ENCODE results near the gene USH2A. TPM values are rescaled to one million over a fixed set of nuclear protein-coding genes. Genes with fewer than 3 reads are reported as not detected.

USH2A gene
- polyA plus RNA-seq, 1 donor from 2014 or later: 0.17 TPM

DNA sequence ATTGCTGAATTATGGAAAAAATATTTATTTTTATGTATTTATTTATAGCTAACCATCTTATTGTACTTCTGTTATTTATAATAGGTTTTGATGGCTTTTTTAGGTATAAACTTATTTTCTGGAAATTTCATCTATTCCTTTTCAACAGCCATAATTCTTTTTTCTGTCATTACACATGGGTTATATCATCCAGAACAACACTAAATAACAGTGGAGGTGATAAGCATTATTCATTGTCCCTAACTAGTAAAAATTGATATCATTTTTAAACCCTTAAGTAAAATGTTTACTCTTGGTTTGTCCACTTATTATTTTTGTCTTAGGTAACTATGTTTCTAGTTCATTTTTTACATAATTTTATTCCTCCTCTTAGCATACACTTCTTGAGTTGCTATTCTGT lies 309.1 kb downstream of the USH2A start:
- H2AFZ ChIP-seq (ENCODE audit: low read depth, low read length): no peak overlapping the region
- H3K27me3 ChIP-seq (ENCODE audit: insufficient read depth, low read depth, low read length): no peaks in the 10 kb centered on the region
- no peaks in the 10 kb centered on the region for H3K36me3 ChIP-seq (ENCODE audit: insufficient read depth, low read length)
- H3K4me3 ChIP-seq (ENCODE audit: low read length): no peak overlapping the region
- no peaks in the 10 kb centered on the region for H3F3A ChIP-seq (ENCODE audit: insufficient read depth, low read length, poor library complexity, severe bottlenecking)
- H3K79me2 ChIP-seq (replicated peaks; ENCODE audit: insufficient read depth, low read length): no peaks in the 10 kb centered on the region
- TF ChIP-seq, protein P1, sequence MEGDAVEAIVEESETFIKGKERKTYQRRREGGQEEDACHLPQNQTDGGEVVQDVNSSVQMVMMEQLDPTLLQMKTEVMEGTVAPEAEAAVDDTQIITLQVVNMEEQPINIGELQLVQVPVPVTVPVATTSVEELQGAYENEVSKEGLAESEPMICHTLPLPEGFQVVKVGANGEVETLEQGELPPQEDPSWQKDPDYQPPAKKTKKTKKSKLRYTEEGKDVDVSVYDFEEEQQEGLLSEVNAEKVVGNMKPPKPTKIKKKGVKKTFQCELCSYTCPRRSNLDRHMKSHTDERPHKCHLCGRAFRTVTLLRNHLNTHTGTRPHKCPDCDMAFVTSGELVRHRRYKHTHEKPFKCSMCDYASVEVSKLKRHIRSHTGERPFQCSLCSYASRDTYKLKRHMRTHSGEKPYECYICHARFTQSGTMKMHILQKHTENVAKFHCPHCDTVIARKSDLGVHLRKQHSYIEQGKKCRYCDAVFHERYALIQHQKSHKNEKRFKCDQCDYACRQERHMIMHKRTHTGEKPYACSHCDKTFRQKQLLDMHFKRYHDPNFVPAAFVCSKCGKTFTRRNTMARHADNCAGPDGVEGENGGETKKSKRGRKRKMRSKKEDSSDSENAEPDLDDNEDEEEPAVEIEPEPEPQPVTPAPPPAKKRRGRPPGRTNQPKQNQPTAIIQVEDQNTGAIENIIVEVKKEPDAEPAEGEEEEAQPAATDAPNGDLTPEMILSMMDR (IDR thresholded peaks at IDR 0.05; ENCODE audit: poor library complexity, severe bottlenecking): no peak
- TF ChIP-seq TAF1 (IDR thresholded peaks at IDR 0.05; ENCODE audit: low read depth) (no peak), MXI1 (conservative IDR thresholded peaks at IDR 0.05; ENCODE audit: poor library complexity, severe bottlenecking) (no peak), POLR2AphosphoS5 (IDR thresholded peaks at IDR 0.05) (no peak), SMC3 (conservative IDR thresholded peaks at IDR 0.05; ENCODE audit: poor library complexity) (no peak), EZH2 (IDR thresholded peaks at IDR 0.05; ENCODE audit: borderline replicate concordance, insufficient read depth, low read length, poor library complexity, severe bottlenecking) (no peak), EP300 (conservative IDR thresholded peaks at IDR 0.05; ENCODE audit: poor library complexity, severe bottlenecking) (no peak), RAD21 (conservative IDR thresholded peaks at IDR 0.05) (no peak)
- TF ChIP-seq, protein P2, sequence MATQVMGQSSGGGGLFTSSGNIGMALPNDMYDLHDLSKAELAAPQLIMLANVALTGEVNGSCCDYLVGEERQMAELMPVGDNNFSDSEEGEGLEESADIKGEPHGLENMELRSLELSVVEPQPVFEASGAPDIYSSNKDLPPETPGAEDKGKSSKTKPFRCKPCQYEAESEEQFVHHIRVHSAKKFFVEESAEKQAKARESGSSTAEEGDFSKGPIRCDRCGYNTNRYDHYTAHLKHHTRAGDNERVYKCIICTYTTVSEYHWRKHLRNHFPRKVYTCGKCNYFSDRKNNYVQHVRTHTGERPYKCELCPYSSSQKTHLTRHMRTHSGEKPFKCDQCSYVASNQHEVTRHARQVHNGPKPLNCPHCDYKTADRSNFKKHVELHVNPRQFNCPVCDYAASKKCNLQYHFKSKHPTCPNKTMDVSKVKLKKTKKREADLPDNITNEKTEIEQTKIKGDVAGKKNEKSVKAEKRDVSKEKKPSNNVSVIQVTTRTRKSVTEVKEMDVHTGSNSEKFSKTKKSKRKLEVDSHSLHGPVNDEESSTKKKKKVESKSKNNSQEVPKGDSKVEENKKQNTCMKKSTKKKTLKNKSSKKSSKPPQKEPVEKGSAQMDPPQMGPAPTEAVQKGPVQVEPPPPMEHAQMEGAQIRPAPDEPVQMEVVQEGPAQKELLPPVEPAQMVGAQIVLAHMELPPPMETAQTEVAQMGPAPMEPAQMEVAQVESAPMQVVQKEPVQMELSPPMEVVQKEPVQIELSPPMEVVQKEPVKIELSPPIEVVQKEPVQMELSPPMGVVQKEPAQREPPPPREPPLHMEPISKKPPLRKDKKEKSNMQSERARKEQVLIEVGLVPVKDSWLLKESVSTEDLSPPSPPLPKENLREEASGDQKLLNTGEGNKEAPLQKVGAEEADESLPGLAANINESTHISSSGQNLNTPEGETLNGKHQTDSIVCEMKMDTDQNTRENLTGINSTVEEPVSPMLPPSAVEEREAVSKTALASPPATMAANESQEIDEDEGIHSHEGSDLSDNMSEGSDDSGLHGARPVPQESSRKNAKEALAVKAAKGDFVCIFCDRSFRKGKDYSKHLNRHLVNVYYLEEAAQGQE (IDR thresholded peaks at IDR 0.05; ENCODE audit: borderline replicate concordance): no peak
- H3K9me3 ChIP-seq (ENCODE audit: low read length): no peaks in the 10 kb centered on the region
- H3K9me2 ChIP-seq (ENCODE audit: insufficient read depth, low read length): no peaks in the 10 kb centered on the region
- H4K20me1 ChIP-seq (ENCODE audit: insufficient read depth): no peaks in the 10 kb centered on the region
- H3K4me2 ChIP-seq (ENCODE audit: low read length): no peak overlapping the region
- H3K27ac ChIP-seq (ENCODE audit: low read length): no peak overlapping the region
- H3K9ac ChIP-seq (ENCODE audit: low read length): no peak overlapping the region

DNA sequence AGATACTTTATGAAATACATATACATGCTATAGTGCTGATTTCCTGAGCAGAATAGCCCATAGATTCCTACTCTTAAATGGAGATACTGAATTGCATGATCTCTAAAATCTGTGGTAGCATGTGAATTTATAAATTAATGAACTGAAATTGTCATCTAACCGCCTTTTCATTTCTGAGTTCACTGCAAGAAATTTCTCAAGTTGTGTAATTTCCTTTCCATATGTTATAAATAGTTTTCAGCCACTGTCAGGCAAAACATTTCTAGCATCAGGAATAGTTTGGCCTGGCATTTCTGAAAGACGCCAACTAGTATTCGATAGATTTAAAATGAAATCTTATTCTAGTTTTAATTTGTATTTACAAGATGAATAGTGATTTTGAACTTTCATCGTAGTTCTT lies 310.1 kb downstream of the USH2A start:
- Histone ChIP-seq H3K27me3 (ENCODE audit: insufficient read depth, low read depth, low read length) (no peaks in the 10 kb centered on the region), H3K27ac (ENCODE audit: low read length) (no peak overlapping the region), H3K9ac (ENCODE audit: low read length) (no peak overlapping the region), H4K20me1 (ENCODE audit: insufficient read depth) (no peaks in the 10 kb centered on the region), H3F3A (ENCODE audit: insufficient read depth, low read length, poor library complexity, severe bottlenecking) (no peaks in the 10 kb centered on the region), H3K4me3 (ENCODE audit: low read length) (no peak overlapping the region), H3K9me2 (ENCODE audit: insufficient read depth, low read length) (no peaks in the 10 kb centered on the region), H2AFZ (ENCODE audit: low read depth, low read length) (no peak overlapping the region), H3K79me2 (replicated peaks; ENCODE audit: insufficient read depth, low read length) (no peaks in the 10 kb centered on the region), H3K36me3 (ENCODE audit: insufficient read depth, low read length) (no peaks in the 10 kb centered on the region), H3K4me2 (ENCODE audit: low read length) (no peak overlapping the region), H3K9me3 (ENCODE audit: low read length) (no peaks in the 10 kb centered on the region)
- TF ChIP-seq TAF1 (IDR thresholded peaks at IDR 0.05; ENCODE audit: low read depth): no peak
- TF ChIP-seq EP300 (conservative IDR thresholded peaks at IDR 0.05; ENCODE audit: poor library complexity, severe bottlenecking): no peak
- no peak for TF ChIP-seq RAD21 (conservative IDR thresholded peaks at IDR 0.05)
- no peak for TF ChIP-seq POLR2AphosphoS5 (IDR thresholded peaks at IDR 0.05)
- no peak for TF ChIP-seq EZH2 (IDR thresholded peaks at IDR 0.05; ENCODE audit: borderline replicate concordance, insufficient read depth, low read length, poor library complexity, severe bottlenecking)
- TF ChIP-seq, protein P1 (IDR thresholded peaks at IDR 0.05; ENCODE audit: poor library complexity, severe bottlenecking): no peak
- no peak for TF ChIP-seq MXI1 (conservative IDR thresholded peaks at IDR 0.05; ENCODE audit: poor library complexity, severe bottlenecking)
- TF ChIP-seq SMC3 (conservative IDR thresholded peaks at IDR 0.05; ENCODE audit: poor library complexity): no peak
- TF ChIP-seq, protein P2 (IDR thresholded peaks at IDR 0.05; ENCODE audit: borderline replicate concordance): no peak
